ENCODE measurements around the gene IKBKG. TPM values are rescaled to one million over a fixed set of nuclear protein-coding genes. Genes with fewer than 3 reads are reported as not detected.

Gene IKBKG
- total and polyA plus RNA-seq, 2 of the 4 experiments (the other 2 are of a cell fraction), result 16.5 to 38.2 TPM

GRCh38 chrX:154545673-154546274 lies 1.6 kb upstream of the IKBKG start:
- Histone ChIP-seq H2BK120ac (ENCODE audit: low read depth, low read length) (no peak overlapping the region), H3K9ac (ENCODE audit: low read depth, low read length) (peak overlapping the region; percentile 97), H3K27ac (ENCODE audit: insufficient read depth, low read length) (peak overlapping the region; percentile 93), H4K8ac (ENCODE audit: low read depth in 2 of 2, low read length in 2 of 2) (no peak overlapping the region), H3K14ac (replicated peaks; ENCODE audit: low read depth, low read length) (peak overlapping the region; percentile 64), H3K27me3 (ENCODE audit: control insufficient read depth, insufficient read depth, low read length) (no peaks in the 10 kb centered on the region), H3K23ac (ENCODE audit: low read depth, low read length) (peak overlapping the region; percentile 48), H2AK9ac (replicated peaks; ENCODE audit: low read depth, low read length, poor library complexity) (no peak overlapping the region), H3K18ac (ENCODE audit: low read depth, low read length) (no peak overlapping the region), H3K4me3 (ENCODE audit: insufficient read depth, low read depth, low read length) (peak overlapping the region; percentile 95), H4K20me1 (ENCODE audit: insufficient read depth, low read length) (peaks cover 13% of the 10 kb centered on the region; the same call in 1 of the 2 replicates), H2BK15ac (ENCODE audit: low read depth, low read length) (no peak overlapping the region), H3K79me1 (ENCODE audit: low read depth in 1 of 2, low read length in 2 of 2) (peaks cover 8 to 58% of the 10 kb centered on the region in 2 experiments; a peak in 3 of 4 replicates), H3K9me1 (ENCODE audit: insufficient read depth, low read length) (peaks cover 18% of the 10 kb centered on the region), H2AK5ac (ENCODE audit: low read depth, low read length) (no peak overlapping the region), H2BK5ac (ENCODE audit: low read depth, low read length, poor library complexity, severe bottlenecking) (no peak overlapping the region), H3K9me3 (ENCODE audit: control insufficient read depth, insufficient read depth, low read length) (no peaks in the 10 kb centered on the region), H4K91ac (ENCODE audit: insufficient read depth, low read depth, low read length) (no peak overlapping the region), H2AFZ (replicated peaks; ENCODE audit: low read length, poor library complexity) (no peak overlapping the region), H3K56ac (ENCODE audit: extremely low read depth, insufficient read depth, low read length) (no peak overlapping the region), H3K36me3 (ENCODE audit: control insufficient read depth, insufficient read depth, low read length) (peaks cover 32% of the 10 kb centered on the region), H3K4ac (ENCODE audit: low read depth, low read length) (peak overlapping the region; percentile 77), H3K4me1 (ENCODE audit: control insufficient read depth, insufficient read depth, low read length) (peaks cover 23% of the 10 kb centered on the region), H2BK20ac (ENCODE audit: low read depth, low read length) (no peak overlapping the region; the same call in 1 of the 2 replicates), H4K5ac (ENCODE audit: low read depth, low read length) (no peak overlapping the region), H3K4me2 (ENCODE audit: low read depth, low read length) (peak overlapping the region; percentile 90)
- ATAC-seq (ENCODE audit: low read depth), result no peak
- no peak for DNase-seq
- BruUV-seq (replicated peaks), result no TSS peak
- no peak for TF ChIP-seq RAD21 (IDR thresholded peaks at IDR 0.05; ENCODE audit: low read length)
- no peak for TF ChIP-seq NFE2L2 (IDR thresholded peaks at IDR 0.05; ENCODE audit: low read depth, low read length)
- TF ChIP-seq RFX5 (IDR thresholded peaks at IDR 0.05; ENCODE audit: low read depth, low read length), result no peak
- TF ChIP-seq CEBPB (IDR thresholded peaks at IDR 0.05; ENCODE audit: low read depth, low read length), result no peak
- TF ChIP-seq BHLHE40 (IDR thresholded peaks at IDR 0.05; ENCODE audit: low read depth, low read length), result no peak
- TF ChIP-seq CTCF (conservative IDR thresholded peaks at IDR 0.05; ENCODE audit: low read depth, low read length), result no peak
- TF ChIP-seq FOS (IDR thresholded peaks at IDR 0.05; ENCODE audit: low read depth, low read length), result no peak
- TF ChIP-seq USF2 (IDR thresholded peaks at IDR 0.05; ENCODE audit: low read depth, low read length), result no peak
- no peak for TF ChIP-seq CHD1 (IDR thresholded peaks at IDR 0.05; ENCODE audit: low read depth, low read length)
- no peak for TF ChIP-seq MAZ (IDR thresholded peaks at IDR 0.05; ENCODE audit: borderline replicate concordance, low read depth, low read length)
- dilution Hi-C loops (cut with HindIII; ENCODE audit: low sequenced_read_pairs, unreplicated experiment), result no loop called here
- POLR2A ChIA-PET (ENCODE audit: unreplicated experiment), result interaction anchor here (0.6 to 1.2 kb wide), 3 partner anchors 144 to 230 kb away, joined by 4 to 7 read pairs (median 5); partner anchors contain the start of gene FLNA
- in situ Hi-C loops (cut with MboI; ENCODE audit: low sequenced_read_pairs), result loop anchor here (25.0 kb wide), 1 partner anchor 1583 kb away; no protein-coding TSS in a partner anchor
- intact Hi-C loops (cut with micrococcal nuclease), result loop anchor here (2.0 kb wide), 2 partner anchors 29 to 55 kb away; partner anchors contain the start of genes FAM3A and SLC10A3
- CTCF ChIA-PET, result interaction anchor here (0.8 kb wide), 1 partner anchor 8 kb away, joined by 3 read pairs; no protein-coding TSS in a partner anchor
- 89% methylated on average over 5 of the region's 17 CpGs; no CpG with 5 or more reads in 1 of the 2 experiments for WGBS, 2 experiments (ENCODE audit: extremely low coverage in 2 of 2, insufficient read length in 1 of 2)
